Endodermal cell (in vitro differentiated cells): ENCODE measurements around the gene NR0B2. TPM values are rescaled to one million over a fixed set of nuclear protein-coding genes. Genes with fewer than 3 reads are reported as not detected.
A peak's percentile ranks its signal among the peaks of the same experiment; 100 is the strongest.
"Not testable (repeated sequence)": the region's sequence is repeated elsewhere in the genome, so short reads cannot be mapped to it uniquely, and the experiment has no call there.

Experiments
- DNase-seq: peaks from one replicate; pipeline ENCODE4 v3.0.0-alpha.2; 2017
- H3K27ac ChIP-seq: 2 replicates; pipeline ENCODE4 v1.5.1; 2013; ENCODE audit warnings: mild to moderate bottlenecking, low read depth, low read length, moderate library complexity
- H3K27me3 ChIP-seq: 2 replicates; pipeline ENCODE4 v1.6.1; 2013; ENCODE audit warnings: mild to moderate bottlenecking, low read length, moderate library complexity; ENCODE audit not compliant: insufficient read depth, control insufficient read depth, poor library complexity, severe bottlenecking
- H3K36me3 ChIP-seq: 2 replicates; pipeline ENCODE4 v1.7.0; 2013; ENCODE audit warnings: mild to moderate bottlenecking, low read length, moderate library complexity; ENCODE audit not compliant: control insufficient read depth, insufficient read depth
- H3K4me1 ChIP-seq: one replicate; pipeline ENCODE4 v1.7.0; 2013; ENCODE audit warnings: low read length; ENCODE audit not compliant: control insufficient read depth, insufficient read depth
- H3K4me3 ChIP-seq: 2 replicates; pipeline ENCODE4 v1.5.1; 2013; ENCODE audit warnings: mild to moderate bottlenecking, low read length, moderate library complexity
- H3K9ac ChIP-seq: 2 replicates; pipeline ENCODE4 v1.6.1; 2013; ENCODE audit warnings: mild to moderate bottlenecking, low read length, moderate library complexity; ENCODE audit not compliant: poor library complexity, severe bottlenecking; ENCODE audit errors: extremely low read depth
- H3K9me3 ChIP-seq: 2 replicates; pipeline ENCODE4 v1.6.1; 2013; ENCODE audit warnings: mild to moderate bottlenecking, low read length, moderate library complexity; ENCODE audit not compliant: control insufficient read depth
- H3K27ac Mint-ChIP-seq: 2 replicates; pipeline ENCODE4 v1.8.0; 2020; ENCODE audit warnings: mixed read lengths
- H3K27me3 Mint-ChIP-seq: 2 replicates; pipeline ENCODE4 v1.8.0; 2021; ENCODE audit warnings: mild to moderate bottlenecking, mixed read lengths; ENCODE audit not compliant: insufficient read depth
- H3K36me3 Mint-ChIP-seq: 2 replicates; pipeline ENCODE4 v1.8.0; 2020; ENCODE audit warnings: low read depth, mixed read lengths
- H3K4me1 Mint-ChIP-seq: 2 replicates; pipeline ENCODE4 v1.8.0; 2020; ENCODE audit warnings: mixed read lengths
- H3K4me3 Mint-ChIP-seq: 2 replicates; pipeline ENCODE4 v1.8.0; 2020; ENCODE audit warnings: mild to moderate bottlenecking, moderate library complexity, mixed read lengths
- H3K9me3 Mint-ChIP-seq: 2 replicates; pipeline ENCODE4 v1.8.0; 2020; ENCODE audit warnings: mild to moderate bottlenecking, mixed read lengths
- CTCF ChIP-seq: fragments of 200-600 bp; sonication (generic); conservative IDR thresholded peaks from 2 replicates; pipeline ENCODE4 v1.5.0; 2021; ENCODE audit warnings: antibody characterized with exemption, mild to moderate bottlenecking
- WGBS, 2 experiments: methylation state at CpG; one replicate each; pipeline versions ENCODE4 v1.1.5 to v1.1.7; 2013; ENCODE audit warnings: missing lambda C conversion rate in 2 of 2, mixed read lengths in 1 of 2; ENCODE audit not compliant: insufficient coverage in 1 of 2, insufficient read length in 1 of 2; 5-methylcytosine and 5-hydroxymethylcytosine counted together
- total RNA-seq, 2 donors: library from RNA; stranded (reverse); fragmentation: NEBNext Ultra II Directional in 1 of 2; extraction: Animal tissue kit (Norgen Biotek cat#: 25700) in 1 of 2; gene quantifications; 2 replicates in 1 of 2; 3 replicates in 1 of 2; pipeline ENCODE4 v1.2.1, GENCODE V29; 2021

Gene NR0B2
- total RNA-seq, 2 donors from 2014 or later = not detected

GRCh38 chr1:26949266-26949925 is 35.6 kb upstream of the NR0B2 start:
- Histone ChIP-seq H3K27ac (no peak overlapping the region), H3K4me3 (no peak overlapping the region), H3K9me3 (no peaks in the 10 kb centered on the region), H3K9ac (no peak overlapping the region), H3K4me1 (no peaks in the 10 kb centered on the region), H3K27me3 (no peaks in the 10 kb centered on the region), H3K36me3 (peaks cover 35% of the 10 kb centered on the region)
- no peak for TF ChIP-seq CTCF
- Mint-ChIP-seq H3K4me3 (no peak overlapping the region), H3K27me3 (no peaks in the 10 kb centered on the region), H3K36me3 (peaks cover 56% of the 10 kb centered on the region), H3K27ac (peak overlapping the region; percentile 61), H3K9me3 (no peaks in the 10 kb centered on the region), H3K4me1 (peaks cover 5% of the 10 kb centered on the region)
- 87% methylated on average over 1 of the region's 1 CpG; no CpG with 5 or more reads in 1 of the 2 experiments for WGBS, 2 experiments
- no peak for DNase-seq

DNA sequence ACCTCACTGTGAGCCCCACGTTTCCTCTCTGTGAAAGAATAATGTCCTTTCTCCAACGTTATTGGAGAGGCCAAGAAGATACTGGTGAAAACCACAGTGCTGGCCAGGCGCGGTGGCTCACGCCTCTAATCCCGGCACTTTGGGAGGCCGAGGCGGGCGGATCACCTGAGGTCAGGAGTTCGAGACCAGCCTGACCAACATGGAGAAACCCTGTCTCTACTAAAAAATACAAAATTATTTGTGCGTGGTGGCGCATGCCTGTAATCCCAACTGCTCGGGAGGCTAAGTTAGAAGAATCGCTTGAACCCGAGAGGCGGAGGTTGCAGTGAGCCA is 34.9 kb upstream of the NR0B2 start:
- not testable (repeated sequence) for H3K27ac ChIP-seq, H3K27me3 ChIP-seq, DNase-seq, H3K4me1 ChIP-seq, H3K9me3 ChIP-seq, H3K4me1 Mint-ChIP-seq, H3K27ac Mint-ChIP-seq, H3K27me3 Mint-ChIP-seq, H3K4me3 Mint-ChIP-seq, H3K9ac ChIP-seq, H3K9me3 Mint-ChIP-seq, H3K4me3 ChIP-seq
- peaks cover 41% of the 10 kb centered on the region for H3K36me3 ChIP-seq
- 96 to 97% methylated on average over 15 to 16 of the region's 16 CpGs for WGBS, 2 experiments
- peaks cover 57% of the 10 kb centered on the region for H3K36me3 Mint-ChIP-seq

- peaks cover 3% of the 10 kb centered on the region for H3K9me3 Mint-ChIP-seq
- H3K4me3 Mint-ChIP-seq = no peak overlapping the region
- H3K36me3 ChIP-seq = peaks cover 62% of the 10 kb centered on the region
- peaks cover 17% of the 10 kb centered on the region for H3K4me1 Mint-ChIP-seq
- WGBS, 2 experiments = 91 to 96% methylated on average over 4 of the region's 4 CpGs
- no peak overlapping the region for H3K4me3 ChIP-seq
- no peaks in the 10 kb centered on the region for H3K27me3 ChIP-seq
- no peak overlapping the region for H3K9ac ChIP-seq
- H3K27me3 Mint-ChIP-seq = no peaks in the 10 kb centered on the region
- no peak for DNase-seq
- TF ChIP-seq CTCF = no peak
- peaks cover 9% of the 10 kb centered on the region for H3K4me1 ChIP-seq
- no peaks in the 10 kb centered on the region for H3K9me3 ChIP-seq
- H3K27ac ChIP-seq = no peak overlapping the region
- H3K36me3 Mint-ChIP-seq = peaks cover 68% of the 10 kb centered on the region
- no peak overlapping the region for H3K27ac Mint-ChIP-seq
These were observed 32.5 kb upstream of the NR0B2 start for GRCh38 chr1:26946270-26946669.

- Histone ChIP-seq H3K4me3 (no peak overlapping the region), H3K36me3 (peaks cover 65% of the 10 kb centered on the region), H3K27ac (no peak overlapping the region), H3K9me3 (no peaks in the 10 kb centered on the region), H3K27me3 (no peaks in the 10 kb centered on the region), H3K4me1 (peaks cover 9% of the 10 kb centered on the region), H3K9ac (no peak overlapping the region)
- Mint-ChIP-seq H3K4me1 (peaks cover 17% of the 10 kb centered on the region), H3K4me3 (no peak overlapping the region), H3K27me3 (no peaks in the 10 kb centered on the region), H3K27ac (no peak overlapping the region), H3K36me3 (peaks cover 68% of the 10 kb centered on the region), H3K9me3 (peaks cover 3% of the 10 kb centered on the region)
- WGBS, 2 experiments = 92 to 98% methylated on average over 8 of the region's 8 CpGs
- DNase-seq = no peak
- TF ChIP-seq CTCF = no peak
These were observed 32.0 kb upstream of the NR0B2 start for GRCh38 chr1:26945728-26946127.
